ENCODE data around the gene EPN2. TPM values are rescaled to one million over a fixed set of nuclear protein-coding genes. Genes with fewer than 3 reads are reported as not detected.
A peak's percentile ranks its signal among the peaks of the same experiment; 100 is the strongest.

Gene EPN2
- total RNA-seq, 1 experiment from 2014 or later = 35.6 TPM

- TF ChIP-seq CTCF (IDR thresholded peaks at IDR 0.05; ENCODE audit: insufficient read depth in 1 of 2, low read depth in 1 of 2, low read length in 1 of 2, severe bottlenecking in 1 of 2, unreplicated experiment in 1 of 2) = no peak
- peaks cover 20% of the 10 kb centered on the region for H3K4me1 ChIP-seq
- POLR2A ChIA-PET = no interaction called here
- Mint-ChIP-seq H3K36me3 (ENCODE audit: insufficient read depth, unreplicated experiment) (peaks cover 12% of the 10 kb centered on the region), H3K9me3 (ENCODE audit: unreplicated experiment) (no peaks in the 10 kb centered on the region), H3K27me3 (ENCODE audit: insufficient read depth, unreplicated experiment) (no peaks in the 10 kb centered on the region), H3K4me3 (ENCODE audit: unreplicated experiment) (no peak overlapping the region), H3K27ac (ENCODE audit: unreplicated experiment) (peak overlapping the region; percentile 61), H3K4me1 (ENCODE audit: low read depth, unreplicated experiment) (peaks cover 33% of the 10 kb centered on the region)
- no peaks in the 10 kb centered on the region for H3K9me3 ChIP-seq
- DNase-seq = peak in 1 of 2 experiments; percentile 30
- intact Hi-C loops (cut with micrococcal nuclease; ENCODE audit: unreplicated experiment) = no loop called here
- H3K36me3 ChIP-seq (ENCODE audit: control insufficient read depth, insufficient read depth, low read length) = no peaks in the 10 kb centered on the region
- no peak overlapping the region for H3K4me3 ChIP-seq (ENCODE audit: low read depth, low read length)
- H3K27me3 ChIP-seq (replicated peaks; ENCODE audit: control insufficient read depth, insufficient read depth, low read length) = no peaks in the 10 kb centered on the region
- CTCF ChIA-PET = no interaction called here
- BruUV-seq (replicated peaks) = no TSS peak
Observed at GRCh38 chr17:19262650-19263631, 25.8 kb downstream of the EPN2 start.

GRCh38 chr17:19263641-19264051, 26.5 kb downstream of the EPN2 start:
- POLR2A ChIA-PET = no interaction called here

GRCh38 chr17:19264268-19264667, 27.1 kb downstream of the EPN2 start:
- Mint-ChIP-seq H3K27ac (ENCODE audit: unreplicated experiment) (peak overlapping the region; percentile 22), H3K9me3 (ENCODE audit: unreplicated experiment) (no peaks in the 10 kb centered on the region), H3K4me1 (ENCODE audit: low read depth, unreplicated experiment) (peaks cover 33% of the 10 kb centered on the region), H3K27me3 (ENCODE audit: insufficient read depth, unreplicated experiment) (no peaks in the 10 kb centered on the region), H3K4me3 (ENCODE audit: unreplicated experiment) (no peak overlapping the region), H3K36me3 (ENCODE audit: insufficient read depth, unreplicated experiment) (peaks cover 12% of the 10 kb centered on the region)
- CTCF ChIA-PET = no interaction called here
- POLR2A ChIA-PET = no interaction called here
- DNase-seq = no peak
- TF ChIP-seq CTCF (IDR thresholded peaks at IDR 0.05; ENCODE audit: insufficient read depth in 1 of 2, low read depth in 1 of 2, low read length in 1 of 2, severe bottlenecking in 1 of 2, unreplicated experiment in 1 of 2) = no peak
- intact Hi-C loops (cut with micrococcal nuclease; ENCODE audit: unreplicated experiment) = no loop called here
- no TSS peak for BruUV-seq (replicated peaks)
- Histone ChIP-seq H3K4me3 (ENCODE audit: low read depth, low read length) (no peak overlapping the region), H3K36me3 (ENCODE audit: control insufficient read depth, insufficient read depth, low read length) (no peaks in the 10 kb centered on the region), H3K27me3 (replicated peaks; ENCODE audit: control insufficient read depth, insufficient read depth, low read length) (no peaks in the 10 kb centered on the region), H3K9me3 (no peaks in the 10 kb centered on the region), H3K4me1 (peaks cover 20% of the 10 kb centered on the region)

More at GRCh38 chr17:19263641-19264051, 26.5 kb downstream of the EPN2 start:
- Mint-ChIP-seq H3K9me3 (ENCODE audit: unreplicated experiment) (no peaks in the 10 kb centered on the region), H3K36me3 (ENCODE audit: insufficient read depth, unreplicated experiment) (peaks cover 12% of the 10 kb centered on the region), H3K27ac (ENCODE audit: unreplicated experiment) (peak overlapping the region; percentile 61), H3K4me1 (ENCODE audit: low read depth, unreplicated experiment) (peaks cover 33% of the 10 kb centered on the region), H3K27me3 (ENCODE audit: insufficient read depth, unreplicated experiment) (no peaks in the 10 kb centered on the region), H3K4me3 (ENCODE audit: unreplicated experiment) (no peak overlapping the region)
- Histone ChIP-seq H3K9me3 (no peaks in the 10 kb centered on the region), H3K4me1 (peaks cover 20% of the 10 kb centered on the region), H3K36me3 (ENCODE audit: control insufficient read depth, insufficient read depth, low read length) (no peaks in the 10 kb centered on the region), H3K27me3 (replicated peaks; ENCODE audit: control insufficient read depth, insufficient read depth, low read length) (no peaks in the 10 kb centered on the region), H3K4me3 (ENCODE audit: low read depth, low read length) (no peak overlapping the region)
- intact Hi-C loops (cut with micrococcal nuclease; ENCODE audit: unreplicated experiment) = no loop called here
- no peak for DNase-seq
- TF ChIP-seq CTCF (IDR thresholded peaks at IDR 0.05; ENCODE audit: insufficient read depth in 1 of 2, low read depth in 1 of 2, low read length in 1 of 2, severe bottlenecking in 1 of 2, unreplicated experiment in 1 of 2) = no peak
- CTCF ChIA-PET = no interaction called here
- BruUV-seq (replicated peaks) = no TSS peak
